Stimulated activated CD4-positive, alpha-beta T cell treated with anti-CD3 and anti-CD28 coated beads, Interleukin-1b, Interleukin-23, amount 100 ng/mL, for 1 hour (primary cell): ENCODE results near the gene PAFAH2.

Experiments
- DNase-seq, 2 donors: peaks; one replicate each; pipeline ENCODE4 v3.0.0-alpha.2; 2020; ENCODE audit warnings: low read depth in 2 of 2

Gene PAFAH2

DNA sequence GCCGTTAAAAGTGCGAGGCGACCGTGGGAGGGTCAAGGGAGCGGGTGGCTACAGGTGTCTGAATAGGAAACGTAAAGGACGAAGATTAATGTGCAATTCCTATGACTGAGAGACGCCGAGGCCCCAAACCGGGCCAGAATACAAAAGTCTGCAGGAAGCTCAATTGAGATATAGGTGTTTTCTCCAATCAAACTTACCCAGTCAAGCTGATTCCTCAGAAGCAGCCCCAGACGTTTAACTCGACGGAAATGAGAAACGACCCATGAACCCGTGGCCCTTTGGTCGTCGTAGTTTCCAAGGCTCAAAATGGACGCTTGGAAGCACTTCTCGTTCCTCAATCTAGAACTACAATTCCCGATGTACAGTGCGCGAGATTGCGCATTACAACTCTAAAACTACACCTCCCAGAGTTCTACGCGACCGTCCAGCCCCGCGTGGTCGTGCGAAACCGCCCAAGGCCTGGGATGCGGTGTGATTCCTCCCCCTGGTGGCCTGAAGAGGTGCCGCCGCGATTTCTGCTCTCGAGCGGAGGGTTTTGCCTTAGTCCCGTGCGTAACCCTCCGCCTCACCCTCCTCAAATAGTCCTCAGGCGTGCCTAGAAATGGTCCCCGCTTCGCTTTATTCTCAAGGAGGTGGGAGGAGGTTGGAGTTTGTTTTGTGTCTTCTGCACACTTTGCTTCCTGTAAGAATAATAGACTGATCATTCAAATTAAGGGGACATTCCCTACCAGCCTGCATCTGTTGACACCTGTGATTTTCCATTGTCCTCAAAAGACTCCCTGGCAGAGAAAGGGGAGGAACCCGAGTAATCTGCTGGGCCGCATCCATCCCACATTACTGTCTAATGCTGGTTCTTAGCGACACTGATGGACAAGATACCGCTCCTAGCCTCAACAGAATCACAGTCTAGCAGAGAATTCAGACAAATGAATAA is at the start of gene PAFAH2:
TSS of gene PAFAH2 (minus strand) at position 236 of the 934 bp plus-strand sequence. CDS start 7,247 bp downstream, outside the sequence.
- DNase-seq = peak; percentile 86 to 94

DNA sequence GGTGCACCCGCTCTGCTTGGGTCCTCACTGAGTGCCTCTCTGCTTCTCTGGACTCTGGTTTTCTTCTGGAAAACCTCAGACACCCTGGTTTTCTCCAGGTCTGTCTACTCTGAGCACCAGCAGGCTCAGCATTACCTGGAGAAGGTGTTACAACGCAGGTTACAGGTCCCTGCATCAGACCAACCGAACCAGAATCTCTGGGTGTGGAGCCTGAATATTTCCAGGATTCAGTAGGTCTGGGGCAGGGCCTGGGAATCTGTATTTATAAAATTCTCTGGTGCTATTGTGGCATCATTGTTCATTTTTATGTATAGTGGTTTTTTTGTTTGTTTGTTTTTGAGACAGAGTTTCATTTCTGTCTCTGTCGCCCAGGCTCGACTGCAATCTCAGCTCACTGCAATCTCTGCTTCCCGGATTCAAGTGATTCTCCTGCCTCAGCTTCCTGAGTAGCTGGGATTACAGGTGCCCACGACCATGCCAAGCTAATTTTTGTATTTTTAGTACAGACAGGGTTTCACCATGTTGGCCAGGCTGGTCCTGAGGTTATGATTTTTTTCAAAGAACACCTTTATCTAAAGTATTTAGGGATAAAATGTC is 49.5 kb upstream of the PAFAH2 start:
- DNase-seq = no peak

DNA sequence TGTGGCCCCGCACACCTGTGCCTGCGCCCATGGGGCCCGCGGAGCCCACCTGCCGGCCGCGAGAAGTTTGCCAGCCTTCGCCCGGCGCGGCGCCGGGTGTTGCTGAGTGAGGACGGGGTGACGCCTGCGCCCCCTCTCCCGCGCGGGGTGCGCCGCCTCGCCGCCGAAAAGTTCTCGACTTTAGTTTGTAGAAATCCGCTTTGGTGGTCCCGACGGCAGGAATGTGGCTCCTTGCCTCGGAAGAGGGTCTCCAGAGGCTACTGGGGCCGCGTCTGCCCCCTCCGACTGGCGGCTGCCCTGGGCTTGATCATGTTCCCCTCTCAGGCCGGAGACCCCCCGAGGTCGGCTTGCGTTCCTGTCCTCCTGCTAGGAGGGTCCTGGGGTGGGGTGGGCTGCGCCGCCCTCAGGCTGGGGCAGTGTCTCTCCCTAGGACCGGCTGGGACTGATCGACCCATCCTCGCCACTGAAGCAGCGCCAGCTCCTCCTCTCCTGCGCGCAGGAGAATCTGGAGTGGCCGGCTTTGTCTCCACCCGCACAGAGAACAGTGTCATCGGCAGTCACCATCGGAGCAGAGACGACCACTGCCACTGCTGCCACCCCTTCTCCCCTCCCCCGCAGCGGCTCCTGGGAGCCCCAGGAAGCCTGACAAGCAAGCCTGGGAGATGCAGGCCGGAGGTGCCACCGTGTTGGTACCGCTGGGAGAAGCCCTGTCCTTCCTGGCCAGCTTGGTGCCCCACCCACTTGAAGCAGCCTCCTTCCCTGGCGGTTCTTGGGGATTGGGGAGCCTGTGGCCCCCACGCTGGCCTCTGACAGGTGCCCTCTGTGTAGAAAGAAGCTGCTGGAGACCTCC is 48.6 kb upstream of the PAFAH2 start:
- no peak for DNase-seq

DNA sequence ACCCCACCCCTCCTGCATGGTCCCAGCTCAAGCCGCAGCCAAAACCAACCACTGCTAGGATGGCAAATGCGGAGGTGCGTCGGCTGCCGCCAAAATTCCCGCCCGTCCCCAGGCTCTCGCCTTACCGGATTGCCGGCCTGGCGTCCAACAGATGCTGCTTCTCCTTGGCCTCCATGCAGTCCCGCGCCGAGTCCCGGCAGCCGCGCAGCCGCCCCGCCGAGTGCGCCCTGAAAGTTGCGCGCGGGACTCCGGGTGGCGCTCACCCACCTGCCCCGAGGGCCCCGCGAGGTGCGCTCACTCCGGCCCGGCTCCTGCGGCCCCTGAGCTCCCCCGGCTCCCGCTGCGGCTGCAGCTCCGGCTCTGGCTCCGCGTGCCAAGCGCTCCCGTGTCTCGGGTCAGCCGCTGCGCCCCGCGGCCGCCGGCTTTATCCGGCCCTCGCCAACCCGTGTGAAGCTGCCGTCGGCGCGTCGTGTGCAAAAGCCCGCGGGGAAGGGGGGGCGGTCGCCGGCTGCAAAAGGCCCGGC is 47.9 kb upstream of the PAFAH2 start, which contains the start of gene SLC30A2:
TSS of gene SLC30A2 (minus strand) at position 397 of the 524 bp plus-strand sequence. CDS start at position 175, 222 bp downstream.
- no peak for DNase-seq

DNA sequence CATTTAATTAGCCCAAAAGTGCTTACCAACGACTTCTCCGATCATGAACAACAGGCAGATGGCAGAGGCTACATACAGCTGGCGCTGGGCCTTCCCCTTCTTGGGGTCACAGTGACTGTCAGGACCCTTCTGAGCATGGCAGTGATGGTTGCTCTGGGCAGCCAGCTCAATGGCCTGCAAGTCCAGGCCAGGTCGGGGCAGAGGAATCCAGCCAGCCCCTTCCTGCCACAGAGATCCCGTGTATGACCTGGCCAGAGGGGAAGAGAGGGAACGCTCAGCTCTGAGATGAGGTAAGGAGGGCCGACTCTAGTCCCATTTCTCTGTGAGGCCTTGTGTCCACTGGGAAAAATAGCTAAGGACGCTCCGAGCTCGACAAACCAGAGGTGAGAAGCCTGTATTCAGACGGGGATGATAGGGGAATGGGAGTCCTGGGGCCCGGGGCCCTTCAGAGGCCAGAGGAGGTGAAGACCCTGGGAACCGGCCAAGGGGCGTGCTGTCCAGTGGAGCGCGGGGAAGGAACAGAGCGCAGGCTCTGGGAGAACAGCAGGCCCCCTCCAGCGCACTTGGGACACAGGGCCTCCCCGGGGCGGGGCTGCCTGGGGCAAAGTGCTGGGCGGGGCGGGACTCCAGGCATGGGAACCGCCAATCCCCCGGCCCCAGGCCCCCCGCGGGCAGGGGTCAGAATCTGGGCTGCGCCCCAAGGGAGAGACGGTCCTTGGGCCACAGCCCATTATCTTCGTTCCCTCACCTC is 47.3 kb upstream of the PAFAH2 start:
- DNase-seq = no peak

DNA sequence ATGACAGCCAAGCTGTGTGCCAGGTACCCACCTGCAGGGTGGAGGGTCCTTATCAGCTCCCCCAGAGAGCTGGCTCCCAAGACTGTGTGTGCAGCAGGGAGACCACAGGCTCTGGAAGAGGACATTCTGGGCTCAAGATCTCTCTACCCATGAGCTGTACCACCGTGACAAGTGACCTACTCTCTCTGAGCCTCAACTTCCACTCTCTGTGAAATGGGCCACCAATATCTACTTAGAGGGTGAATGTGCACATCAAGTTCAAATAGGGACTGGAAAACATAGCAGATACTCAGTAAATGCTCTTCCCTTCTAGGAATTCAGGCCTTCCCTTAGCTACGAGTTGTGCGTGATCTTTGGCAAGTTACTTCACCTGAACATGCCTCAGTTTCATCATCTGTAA is 46.6 kb upstream of the PAFAH2 start:
- DNase-seq = no peak

DNA sequence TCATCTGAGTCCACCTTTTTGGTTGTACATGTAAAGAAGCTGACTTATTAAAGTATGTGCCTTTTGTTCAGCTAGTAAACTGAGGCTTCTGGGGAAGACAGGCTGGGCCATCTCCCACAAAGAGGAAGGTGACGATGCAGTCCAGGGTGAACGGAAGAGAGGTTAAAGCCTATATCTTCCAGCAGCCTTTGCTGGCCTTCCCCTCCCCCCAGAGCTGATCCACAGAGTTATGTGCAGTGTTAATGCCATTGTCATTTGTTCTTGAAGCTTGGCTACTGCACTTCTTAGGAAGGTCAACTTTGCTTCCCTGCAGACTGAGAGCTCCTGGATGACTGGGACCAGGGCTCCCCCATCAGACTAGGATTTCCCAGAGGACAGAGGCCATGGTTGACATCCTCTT is 45.9 kb upstream of the PAFAH2 start:
- DNase-seq = no peak

DNA sequence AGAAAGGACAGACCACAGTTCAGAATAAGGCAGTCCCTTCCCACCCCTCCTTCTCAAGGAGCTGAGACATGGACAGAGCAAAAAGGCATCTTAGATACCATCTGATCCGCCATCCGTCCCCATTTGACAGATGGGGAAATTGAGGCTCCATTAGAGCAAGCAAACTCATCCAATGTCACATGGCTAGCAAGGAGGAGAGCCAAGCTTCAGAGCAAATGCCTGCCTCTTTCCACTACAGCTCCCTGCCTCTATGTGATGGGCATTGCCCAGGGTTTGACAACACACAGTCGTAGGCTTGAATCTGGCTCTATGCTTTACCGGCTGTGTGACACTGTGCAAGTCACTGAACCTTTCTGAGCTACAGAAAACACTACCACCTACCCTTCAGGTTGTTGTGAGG is 44.1 kb upstream of the PAFAH2 start:
- DNase-seq = no peak

DNA sequence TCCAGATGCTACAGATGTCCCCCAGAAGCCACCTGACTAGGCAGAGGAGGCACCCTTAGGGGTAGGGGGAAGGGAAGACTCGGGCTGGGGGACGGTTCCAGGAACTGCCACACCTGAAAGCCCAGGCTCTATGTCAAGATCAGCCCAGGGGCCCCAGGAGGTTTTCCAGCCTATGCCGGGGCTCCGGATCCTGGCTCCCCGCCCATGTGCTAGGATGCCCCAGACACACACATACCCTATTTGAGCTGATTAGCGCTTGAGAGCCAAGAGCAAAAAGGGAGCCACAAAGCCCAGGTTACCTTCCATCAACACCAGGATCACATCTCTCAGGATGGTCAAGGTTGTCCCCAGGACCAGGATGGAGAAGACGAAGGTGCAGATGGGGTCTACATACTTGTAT is 43.5 kb upstream of the PAFAH2 start:
- DNase-seq = no peak

DNA sequence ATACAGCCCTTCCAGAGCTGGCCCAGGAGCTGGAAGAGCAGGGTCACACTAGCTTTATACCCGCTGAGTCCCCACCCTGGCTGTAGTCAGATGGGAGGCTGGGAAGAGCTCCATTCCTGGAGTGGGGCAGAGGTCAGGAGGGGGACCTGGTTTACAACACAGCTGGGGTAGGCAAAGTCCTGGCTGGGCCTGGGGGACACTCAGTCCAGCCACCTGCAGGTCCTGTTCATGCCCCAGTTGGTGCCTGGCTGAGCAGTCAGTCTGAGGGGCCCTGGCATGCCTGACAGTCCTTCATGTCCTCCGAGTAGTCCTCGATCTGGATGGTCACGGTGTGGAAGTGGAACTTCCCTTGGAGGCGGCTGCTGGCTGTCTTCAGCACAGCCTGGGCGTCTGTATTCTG is 41.0 kb upstream of the PAFAH2 start:
- DNase-seq = no peak

DNA sequence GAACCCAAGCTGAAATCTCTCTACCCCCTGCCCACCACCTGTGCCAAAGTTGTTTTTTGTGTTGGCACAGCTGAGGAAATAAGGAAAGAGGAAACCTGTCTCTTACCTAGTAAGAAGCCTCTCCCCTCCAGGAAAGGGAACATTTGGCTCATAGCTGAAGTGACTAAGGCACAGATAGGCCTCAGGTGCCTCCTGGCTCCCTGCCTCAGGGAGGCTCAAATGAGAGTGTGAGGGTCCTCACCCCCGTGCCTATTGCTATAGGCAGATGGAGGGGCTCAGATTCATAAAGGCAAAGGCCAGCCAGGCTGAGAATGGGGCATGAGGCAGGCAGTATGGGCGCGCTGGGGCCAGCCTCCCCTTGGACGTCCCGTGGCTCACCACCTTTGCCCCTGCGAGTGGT is 40.6 kb upstream of the PAFAH2 start:
- DNase-seq = no peak

DNA sequence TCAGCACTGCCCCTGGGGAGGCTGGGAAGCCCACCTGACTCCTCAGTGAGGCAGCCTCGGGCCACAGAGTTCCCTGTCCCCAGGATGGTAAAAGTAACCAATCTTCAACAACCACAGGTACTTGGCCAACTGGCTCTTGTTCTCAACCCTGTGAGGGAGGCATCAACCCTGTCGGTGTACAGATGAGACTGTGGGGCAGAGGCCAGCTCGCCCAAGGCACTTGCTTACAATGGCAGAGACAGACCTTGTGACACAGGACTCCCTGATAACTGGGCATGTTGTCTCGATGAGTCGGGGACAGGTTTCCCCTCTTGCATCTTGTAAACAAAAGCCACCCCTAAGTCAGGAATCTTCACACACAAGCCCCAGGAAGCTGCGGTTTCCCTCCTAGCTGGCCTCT is 40.0 kb upstream of the PAFAH2 start:
- no peak for DNase-seq

DNA sequence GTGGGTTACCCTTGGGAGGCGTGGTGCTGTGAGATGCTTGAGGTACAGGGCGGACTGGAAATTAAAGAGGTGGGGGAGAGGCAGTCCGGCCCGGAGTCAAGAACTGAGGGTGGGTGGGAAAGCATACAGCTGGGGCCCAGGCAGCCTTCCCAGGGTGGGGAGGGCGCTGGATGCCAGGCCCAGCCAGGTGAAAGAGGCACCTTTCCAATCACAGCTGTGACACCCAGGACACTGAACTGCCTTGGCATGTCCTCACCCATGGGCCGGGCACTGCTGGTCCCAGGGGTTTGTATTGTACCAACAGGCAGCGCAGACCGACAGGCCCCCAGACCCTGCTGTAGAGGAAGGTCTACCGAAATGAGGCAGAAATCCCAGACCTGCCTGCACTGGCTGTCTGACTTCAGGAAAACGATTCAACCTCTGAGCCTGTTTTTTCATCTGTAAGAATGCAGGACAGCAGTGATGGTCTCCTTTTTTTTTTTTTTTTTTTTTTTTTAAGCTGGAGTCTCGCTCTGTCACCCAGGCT is 39.0 kb upstream of the PAFAH2 start:
- no peak for DNase-seq

DNA sequence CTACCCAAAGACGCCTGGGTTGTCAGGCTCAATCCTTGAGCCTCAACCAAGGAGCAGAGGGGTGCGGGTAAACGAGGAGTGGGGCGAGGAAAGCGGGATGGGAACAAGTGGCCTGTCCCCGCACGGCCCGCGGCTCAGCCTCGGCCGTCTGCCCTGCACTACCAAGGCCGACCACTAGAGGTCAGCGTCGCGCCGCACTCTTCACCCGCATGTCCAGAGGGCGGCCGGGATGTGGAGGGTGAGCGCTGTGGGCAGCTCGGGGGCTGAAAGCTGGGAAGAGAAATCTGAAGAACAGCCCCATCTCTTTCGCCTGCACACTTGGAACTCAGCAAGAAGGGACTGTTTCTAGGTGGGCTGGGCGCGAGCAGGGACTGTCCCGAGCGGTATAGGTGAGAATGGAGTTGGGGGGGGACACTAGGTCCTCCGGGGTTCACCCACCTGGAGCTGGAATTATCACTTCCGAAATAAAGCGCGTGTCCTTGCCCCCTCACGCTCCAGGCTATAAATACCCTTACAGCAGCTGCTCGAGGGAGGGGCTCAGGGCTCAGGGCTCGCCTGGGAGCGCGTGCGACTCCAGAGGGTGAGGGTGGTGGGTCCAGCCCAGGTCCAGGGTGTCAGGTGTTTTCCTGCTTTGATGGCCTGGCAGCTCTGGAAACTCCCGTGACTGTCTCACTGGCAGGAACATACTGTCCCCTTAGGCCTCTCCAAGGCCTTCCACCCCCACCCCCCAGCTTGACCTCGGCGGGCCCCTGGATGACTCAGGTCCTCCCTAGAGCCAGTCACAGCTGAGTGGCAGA is 38.3 kb upstream of the PAFAH2 start:
- DNase-seq = peak; percentile 42 to 76

DNA sequence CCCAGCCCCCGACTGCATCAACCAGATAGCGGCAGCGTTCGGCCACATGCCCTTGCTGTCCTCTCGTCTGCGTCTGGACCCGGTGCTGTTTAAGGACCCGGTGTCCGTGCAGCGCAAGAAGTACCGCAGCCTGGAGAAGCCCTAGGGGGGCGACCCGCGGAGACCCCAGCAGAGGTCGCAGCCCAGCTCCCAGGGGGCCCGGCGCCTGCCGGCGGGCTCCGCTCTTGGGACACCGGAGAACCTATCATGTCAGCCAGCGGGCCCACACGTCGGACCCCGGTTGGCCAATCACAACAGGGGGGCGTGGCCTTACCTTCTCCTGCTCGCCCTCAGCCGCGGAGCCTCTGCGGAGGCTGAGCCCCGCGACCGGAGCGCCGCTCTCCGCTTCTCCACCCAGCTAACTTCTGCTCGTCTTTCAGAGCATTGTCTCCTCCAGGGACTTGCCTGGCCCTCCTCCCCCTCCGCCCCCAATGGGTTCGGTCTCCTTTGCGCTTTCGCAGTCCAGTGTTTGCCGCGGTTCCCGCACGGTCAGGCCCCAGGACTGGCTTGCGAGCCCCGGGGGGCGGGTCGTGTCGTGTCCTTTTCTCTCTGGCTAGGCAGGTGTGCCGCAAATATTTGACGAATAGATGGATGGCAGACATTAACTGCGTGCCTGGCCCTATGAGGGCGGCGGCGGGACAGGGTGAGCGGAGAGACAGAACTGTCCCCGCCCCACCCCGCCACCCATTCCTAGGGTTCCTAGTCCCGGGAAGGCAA is 37.5 kb upstream of the PAFAH2 start:
- peak; percentile 84 to 89 for DNase-seq

DNA sequence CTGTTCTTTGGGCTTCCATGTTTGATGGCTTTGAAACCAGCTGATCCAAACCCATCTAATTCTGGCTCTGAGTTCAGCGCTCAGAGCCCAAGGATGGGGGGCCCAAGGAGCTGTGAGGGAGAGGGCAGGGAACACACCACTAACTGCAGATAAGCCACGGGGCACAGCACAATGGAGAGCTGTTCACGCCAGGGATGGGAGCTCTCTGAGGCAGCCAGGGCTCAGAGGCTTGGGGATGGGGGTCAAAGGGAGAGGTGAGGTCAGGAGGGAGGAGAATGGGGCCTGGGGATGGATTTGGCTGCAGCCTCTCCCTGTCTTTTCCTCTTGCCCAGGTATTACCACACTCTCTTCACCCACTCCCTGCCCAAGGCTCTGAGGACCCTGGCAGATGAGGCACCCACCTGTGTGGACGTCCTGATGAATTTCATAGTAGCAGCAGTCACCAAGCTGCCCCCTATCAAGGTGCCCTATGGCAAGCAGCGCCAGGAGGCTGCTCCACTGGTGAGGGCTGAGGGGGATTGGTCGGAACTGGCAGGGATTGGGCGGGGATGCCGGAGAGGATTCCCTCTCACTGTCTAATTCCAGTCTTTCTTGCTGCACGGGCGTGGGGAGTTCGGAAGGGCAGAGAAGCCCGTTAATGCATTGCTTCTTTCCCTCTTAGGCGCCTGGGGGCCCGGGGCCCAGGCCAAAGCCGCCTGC is 36.8 kb upstream of the PAFAH2 start:
- no peak for DNase-seq

DNA sequence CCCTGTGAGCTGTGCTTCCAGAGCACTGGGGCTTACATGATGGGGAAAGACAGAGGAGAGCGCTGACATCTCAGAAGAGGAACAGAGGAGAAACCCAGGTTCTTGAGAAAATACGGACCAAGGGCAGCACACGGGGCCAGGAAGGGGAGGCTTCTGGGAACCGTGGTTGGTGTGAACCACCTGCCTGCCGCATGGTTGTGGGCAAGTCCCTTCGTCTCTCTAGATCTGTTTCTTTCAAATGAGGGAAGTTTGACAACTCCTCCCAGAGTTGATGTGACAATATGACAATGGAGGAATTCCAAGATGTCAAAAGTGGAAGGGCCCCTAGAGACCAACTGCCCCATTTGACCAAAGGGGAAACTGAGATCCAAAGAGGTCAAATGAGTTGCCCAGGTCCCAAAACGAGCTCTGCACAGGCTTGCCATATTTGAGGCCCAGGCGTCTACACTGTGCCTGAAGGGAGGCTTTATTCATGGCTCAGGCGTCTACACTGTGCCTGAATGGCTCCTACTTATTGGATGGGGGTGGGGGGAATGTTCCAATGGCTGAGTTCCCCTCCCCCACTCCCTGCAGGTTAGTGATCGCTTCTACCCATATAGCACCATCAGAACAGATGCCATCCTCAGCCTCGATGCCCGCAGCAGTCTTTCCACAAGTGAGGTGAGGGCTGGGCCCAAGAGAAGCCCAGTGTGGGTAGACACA is 34.9 kb upstream of the PAFAH2 start:
- no peak for DNase-seq

DNA sequence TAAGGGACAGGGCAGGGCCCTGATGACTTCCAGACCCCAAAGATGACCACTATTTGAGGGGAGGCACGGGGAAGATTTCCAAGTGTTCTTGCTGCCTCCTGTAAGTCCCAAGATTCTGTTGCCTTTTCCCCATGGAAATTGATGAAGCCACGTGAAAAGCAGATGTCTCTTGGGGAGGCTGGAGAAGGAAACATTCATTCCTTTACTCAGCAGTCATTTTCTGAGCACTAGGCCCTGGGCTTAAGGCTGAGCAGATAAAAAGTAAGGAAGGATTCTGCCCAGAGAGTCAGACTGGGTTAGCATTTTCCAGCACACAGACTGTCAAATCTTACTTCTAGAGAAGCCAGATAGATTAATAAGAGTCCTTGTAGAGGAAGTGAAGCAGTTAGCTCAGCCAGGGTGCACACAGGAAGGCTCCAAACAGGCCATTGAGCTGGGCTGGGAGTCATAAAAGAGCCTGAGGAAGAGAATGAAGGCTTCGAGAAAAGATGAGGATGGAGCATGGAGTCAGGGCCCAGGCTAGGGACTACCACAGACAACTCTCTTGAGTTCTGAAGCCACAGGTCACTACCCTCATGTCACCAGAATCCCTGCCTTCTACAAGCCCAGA is 33.9 kb upstream of the PAFAH2 start:
- no peak for DNase-seq
